ENCODE results near the gene PIAS1.
A peak's percentile ranks its signal among the peaks of the same experiment; 100 is the strongest.

The PIAS1 gene

DNA sequence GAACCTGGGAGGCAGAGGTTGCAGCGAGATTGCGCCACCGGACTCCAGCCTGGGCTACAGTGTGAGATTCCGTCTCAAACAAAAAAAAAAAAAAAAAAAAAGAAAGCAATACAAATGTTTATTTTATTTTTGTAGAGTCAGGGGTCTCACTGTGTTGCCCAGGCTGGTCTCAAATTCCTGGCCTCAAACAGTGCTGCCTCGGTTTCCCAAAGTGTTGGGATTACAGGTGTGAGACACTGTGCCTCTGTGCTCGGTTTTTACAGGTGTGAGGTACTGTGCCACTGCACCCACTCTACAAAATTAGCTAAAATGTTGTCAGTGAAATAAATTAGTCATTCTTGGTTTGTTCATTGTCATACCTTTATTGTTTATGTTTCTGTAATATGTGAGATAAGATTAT lies 5.5 kb downstream of the PIAS1 start:
- peaks cover 98% of the 10 kb centered on the region for H3K79me2 ChIP-seq (ENCODE audit: insufficient read depth, low read depth)
- TF ChIP-seq, protein P1, sequence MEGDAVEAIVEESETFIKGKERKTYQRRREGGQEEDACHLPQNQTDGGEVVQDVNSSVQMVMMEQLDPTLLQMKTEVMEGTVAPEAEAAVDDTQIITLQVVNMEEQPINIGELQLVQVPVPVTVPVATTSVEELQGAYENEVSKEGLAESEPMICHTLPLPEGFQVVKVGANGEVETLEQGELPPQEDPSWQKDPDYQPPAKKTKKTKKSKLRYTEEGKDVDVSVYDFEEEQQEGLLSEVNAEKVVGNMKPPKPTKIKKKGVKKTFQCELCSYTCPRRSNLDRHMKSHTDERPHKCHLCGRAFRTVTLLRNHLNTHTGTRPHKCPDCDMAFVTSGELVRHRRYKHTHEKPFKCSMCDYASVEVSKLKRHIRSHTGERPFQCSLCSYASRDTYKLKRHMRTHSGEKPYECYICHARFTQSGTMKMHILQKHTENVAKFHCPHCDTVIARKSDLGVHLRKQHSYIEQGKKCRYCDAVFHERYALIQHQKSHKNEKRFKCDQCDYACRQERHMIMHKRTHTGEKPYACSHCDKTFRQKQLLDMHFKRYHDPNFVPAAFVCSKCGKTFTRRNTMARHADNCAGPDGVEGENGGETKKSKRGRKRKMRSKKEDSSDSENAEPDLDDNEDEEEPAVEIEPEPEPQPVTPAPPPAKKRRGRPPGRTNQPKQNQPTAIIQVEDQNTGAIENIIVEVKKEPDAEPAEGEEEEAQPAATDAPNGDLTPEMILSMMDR (conservative IDR thresholded peaks at IDR 0.05; ENCODE audit: low read depth, low read length), result no peak
- H3K27me3 ChIP-seq (ENCODE audit: insufficient read depth, low read depth), result no peaks in the 10 kb centered on the region
- H3K4me2 ChIP-seq, result no peak overlapping the region
- H3K4me1 ChIP-seq (ENCODE audit: low read depth, poor library complexity, severe bottlenecking), result peaks cover 48% of the 10 kb centered on the region
- no peaks in the 10 kb centered on the region for H3K36me3 ChIP-seq (ENCODE audit: insufficient read depth)
- H4K20me1 ChIP-seq (ENCODE audit: insufficient read depth), result peaks cover 35% of the 10 kb centered on the region; the same call in 1 of the 2 replicates
- H2AFZ ChIP-seq (ENCODE audit: low read depth), result no peak overlapping the region
- H3K9ac ChIP-seq, result no peak overlapping the region
- no peak overlapping the region for H3K27ac ChIP-seq
- no peak overlapping the region for H3K4me3 ChIP-seq (IDR thresholded peaks at IDR 0.05; ENCODE audit: insufficient read depth, low read depth, low read length)

DNA sequence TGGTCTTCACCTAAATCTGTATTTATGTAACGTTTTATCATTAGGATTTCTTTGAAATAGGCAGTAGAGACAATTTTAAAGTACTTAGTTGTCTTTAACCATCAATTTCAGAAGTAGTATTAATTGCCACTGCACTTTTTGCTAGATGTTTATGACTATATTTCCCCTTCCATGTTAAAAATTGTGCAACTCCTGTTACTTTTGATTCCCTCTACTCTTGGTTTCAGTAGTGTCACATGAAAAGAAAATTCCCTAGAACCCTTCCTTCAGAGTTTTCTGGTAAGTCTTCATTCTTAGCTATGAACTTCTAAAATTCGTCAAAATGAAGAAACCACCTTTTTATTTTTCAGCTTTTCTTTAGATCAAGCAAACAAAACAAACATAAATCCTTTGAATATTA lies 7.1 kb downstream of the PIAS1 start:
- Histone ChIP-seq H2AFZ (ENCODE audit: low read depth) (no peak overlapping the region), H3K4me2 (no peak overlapping the region), H3K27ac (no peak overlapping the region), H3K4me3 (IDR thresholded peaks at IDR 0.05; ENCODE audit: insufficient read depth, low read depth, low read length) (no peak overlapping the region), H3K79me2 (ENCODE audit: insufficient read depth, low read depth) (peaks cover 98% of the 10 kb centered on the region), H4K20me1 (ENCODE audit: insufficient read depth) (peaks cover 30% of the 10 kb centered on the region; the same call in 1 of the 2 replicates), H3K36me3 (ENCODE audit: insufficient read depth) (no peaks in the 10 kb centered on the region), H3K9ac (no peak overlapping the region), H3K27me3 (ENCODE audit: insufficient read depth, low read depth) (no peaks in the 10 kb centered on the region), H3K4me1 (ENCODE audit: low read depth, poor library complexity, severe bottlenecking) (peaks cover 42% of the 10 kb centered on the region)
- TF ChIP-seq, protein P1 (conservative IDR thresholded peaks at IDR 0.05; ENCODE audit: low read depth, low read length), result no peak

DNA sequence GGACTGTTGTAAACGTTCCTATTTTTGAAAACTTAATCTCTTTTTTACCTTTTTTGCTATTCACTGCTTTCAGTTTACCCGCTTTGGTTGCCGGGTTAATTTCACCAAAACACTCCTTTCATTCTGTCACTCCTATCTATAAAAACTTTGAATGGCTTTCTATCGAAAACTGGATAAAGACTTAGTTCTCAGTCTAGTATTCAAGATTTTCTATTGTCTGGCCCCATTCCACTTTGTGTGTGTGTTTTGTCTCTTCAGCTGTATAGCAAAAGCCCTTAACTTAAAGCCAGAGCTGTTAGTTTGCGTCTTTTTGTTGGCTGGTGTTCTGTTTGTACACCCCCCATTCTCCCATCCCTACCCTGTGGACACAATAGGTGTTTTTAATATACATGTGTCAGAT lies 7.5 kb downstream of the PIAS1 start:
- Histone ChIP-seq H3K4me2 (0 out of 2 replicates have a peak overlapping the region, but pooled peaks have one; percentile 12), H3K4me3 (IDR thresholded peaks at IDR 0.05; ENCODE audit: insufficient read depth, low read depth, low read length) (no peak overlapping the region), H3K27ac (no peak overlapping the region), H3K4me1 (ENCODE audit: low read depth, poor library complexity, severe bottlenecking) (peaks cover 38% of the 10 kb centered on the region), H3K36me3 (ENCODE audit: insufficient read depth) (no peaks in the 10 kb centered on the region), H3K27me3 (ENCODE audit: insufficient read depth, low read depth) (no peaks in the 10 kb centered on the region), H2AFZ (ENCODE audit: low read depth) (no peak overlapping the region), H3K9ac (no peak overlapping the region), H3K79me2 (ENCODE audit: insufficient read depth, low read depth) (peaks cover 98% of the 10 kb centered on the region), H4K20me1 (ENCODE audit: insufficient read depth) (peaks cover 26% of the 10 kb centered on the region; the same call in 1 of the 2 replicates)
- TF ChIP-seq, protein P1 (conservative IDR thresholded peaks at IDR 0.05; ENCODE audit: low read depth, low read length), result no peak

DNA sequence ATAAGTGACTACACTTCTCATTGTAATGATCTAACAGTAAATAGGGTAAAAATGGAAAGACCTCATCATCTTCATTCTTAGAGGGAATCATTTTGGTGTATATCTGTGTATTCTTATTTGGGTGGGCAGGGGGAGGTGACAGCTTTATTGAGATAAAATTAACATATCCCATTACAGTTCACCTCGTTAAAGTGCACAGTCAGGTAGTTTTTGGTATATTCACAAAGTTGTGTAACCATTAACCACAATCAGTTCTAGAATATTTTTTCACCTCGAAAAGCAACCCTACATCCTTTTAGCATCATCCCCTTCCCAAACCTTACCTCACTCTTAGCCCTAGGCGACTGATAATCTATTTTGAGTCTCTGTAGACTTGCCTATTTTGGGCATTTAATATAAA lies 8.1 kb downstream of the PIAS1 start:
- H2AFZ ChIP-seq (ENCODE audit: low read depth), result no peak overlapping the region
- H3K27ac ChIP-seq, result no peak overlapping the region
- H3K4me2 ChIP-seq, result peak overlapping the region; percentile 12; the same call in 1 of the 2 replicates
- no peaks in the 10 kb centered on the region for H3K36me3 ChIP-seq (ENCODE audit: insufficient read depth)
- TF ChIP-seq, protein P1 (conservative IDR thresholded peaks at IDR 0.05; ENCODE audit: low read depth, low read length), result no peak
- peaks cover 20% of the 10 kb centered on the region; the same call in 1 of the 2 replicates for H4K20me1 ChIP-seq (ENCODE audit: insufficient read depth)
- H3K9ac ChIP-seq, result no peak overlapping the region
- peaks cover 97% of the 10 kb centered on the region for H3K79me2 ChIP-seq (ENCODE audit: insufficient read depth, low read depth)
- H3K27me3 ChIP-seq (ENCODE audit: insufficient read depth, low read depth), result no peaks in the 10 kb centered on the region
- peaks cover 32% of the 10 kb centered on the region for H3K4me1 ChIP-seq (ENCODE audit: low read depth, poor library complexity, severe bottlenecking)
- H3K4me3 ChIP-seq (IDR thresholded peaks at IDR 0.05; ENCODE audit: insufficient read depth, low read depth, low read length), result no peak overlapping the region
